Middle frontal gyrus (tissue), 1 donor: ENCODE results near the gene CREB3L2.

Experiments
- DNase-seq: peaks from one replicate; pipeline ENCODE4 v3.0.0-alpha.2; 2015; ENCODE audit warnings: low spot score; ENCODE audit errors: extremely low spot score

CREB3L2 gene

DNA sequence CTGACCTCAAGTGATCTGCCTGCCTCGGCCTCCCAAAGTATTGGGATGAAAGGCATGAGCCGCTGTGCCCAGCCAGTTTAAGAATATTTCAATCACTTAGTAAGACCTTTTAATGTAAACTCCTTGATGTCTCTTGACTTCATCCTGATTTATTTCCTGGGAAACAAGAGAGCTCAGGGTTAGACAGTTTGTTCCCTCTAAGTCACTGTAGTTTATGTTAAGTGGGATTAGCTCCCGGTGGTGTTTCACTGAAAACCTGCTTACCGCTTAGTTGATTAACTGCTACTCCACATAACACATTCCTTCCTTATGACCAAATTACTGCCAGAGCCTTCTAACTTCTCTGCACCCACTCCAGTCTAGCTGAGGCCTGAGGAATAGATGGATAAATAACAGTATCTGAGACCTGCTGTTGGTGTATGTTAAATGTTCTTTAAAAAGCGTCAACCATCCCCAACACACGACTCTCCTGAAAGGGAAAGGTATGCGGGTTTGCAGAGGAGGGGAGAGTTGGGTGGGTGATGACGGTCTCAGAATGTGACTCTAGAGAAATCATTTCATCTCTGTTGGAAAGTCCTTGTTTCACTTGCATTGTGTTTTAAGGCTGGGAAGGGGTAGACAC lies 48.7 kb downstream of the CREB3L2 start:
- DNase-seq: no peak

DNA sequence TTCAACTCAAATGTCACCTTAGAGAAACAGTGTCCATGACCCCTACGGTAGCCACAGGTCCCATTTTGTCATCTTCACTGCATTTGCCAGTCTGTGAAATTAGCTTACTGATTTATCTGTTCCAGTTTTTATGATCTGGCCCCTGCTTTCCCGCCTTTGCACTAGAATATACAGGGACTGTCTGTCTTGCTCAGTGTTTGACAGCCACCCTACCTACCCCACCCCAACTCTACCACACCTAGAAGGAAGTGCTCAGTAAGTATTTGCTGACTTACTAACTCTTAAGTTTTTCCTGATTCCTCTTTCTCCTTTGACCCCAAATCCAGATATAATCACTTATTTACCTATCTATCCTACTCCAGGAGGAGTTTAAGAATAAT lies 49.5 kb downstream of the CREB3L2 start:
- no peak for DNase-seq

DNA sequence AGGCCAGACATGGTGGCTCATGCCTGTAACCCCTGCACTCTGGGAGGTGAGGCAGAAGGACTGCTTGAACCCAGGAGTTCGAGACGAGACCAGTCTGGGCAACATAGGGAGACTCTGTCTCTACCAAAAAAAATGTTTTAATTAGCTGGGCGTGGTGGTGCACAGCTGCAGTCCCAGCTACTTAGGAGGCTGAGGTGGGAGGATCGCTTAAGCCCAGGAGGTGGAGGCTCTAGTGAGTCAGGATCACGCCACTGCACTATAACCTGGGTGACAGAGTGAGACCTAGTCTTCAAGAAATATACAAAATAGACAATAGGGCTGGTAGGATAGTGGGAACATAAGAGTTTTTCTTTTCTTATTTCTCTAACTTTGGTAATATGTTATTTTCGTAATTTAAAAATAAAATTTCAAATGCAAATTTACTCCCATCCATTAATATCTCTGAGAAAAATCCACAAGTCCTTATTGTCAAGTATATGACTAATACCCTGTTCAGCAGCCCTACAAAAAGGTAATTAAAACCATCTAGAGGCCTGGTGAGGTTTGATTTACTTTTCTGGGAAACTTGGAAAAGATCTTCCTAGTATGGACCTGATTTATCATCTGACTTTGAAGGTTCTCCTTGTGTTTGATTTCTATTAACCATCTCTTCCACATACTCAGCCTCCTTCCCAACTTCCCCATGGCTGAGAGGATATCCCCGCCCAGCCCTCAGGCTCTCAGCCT lies 50.0 kb downstream of the CREB3L2 start:
- DNase-seq: no peak

DNA sequence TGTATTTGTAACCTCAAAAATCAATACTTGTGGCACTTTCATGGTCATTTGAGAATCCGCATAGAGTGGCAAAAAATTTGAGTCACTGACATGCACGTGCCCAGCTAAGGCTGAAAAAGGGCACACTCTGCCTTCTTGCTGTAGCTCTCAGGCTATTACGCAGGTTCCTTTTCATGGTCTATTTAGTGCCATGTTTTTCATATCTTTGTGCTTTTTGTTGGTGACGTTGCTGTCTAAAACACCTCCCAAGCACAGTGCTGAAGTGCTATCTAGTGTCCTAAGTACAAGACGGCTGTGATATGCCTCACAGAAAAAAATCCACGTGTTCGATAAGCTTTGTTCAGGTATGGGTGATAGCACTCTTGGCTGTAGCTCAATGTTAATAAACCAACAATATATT lies 50.9 kb downstream of the CREB3L2 start:
- no peak for DNase-seq

DNA sequence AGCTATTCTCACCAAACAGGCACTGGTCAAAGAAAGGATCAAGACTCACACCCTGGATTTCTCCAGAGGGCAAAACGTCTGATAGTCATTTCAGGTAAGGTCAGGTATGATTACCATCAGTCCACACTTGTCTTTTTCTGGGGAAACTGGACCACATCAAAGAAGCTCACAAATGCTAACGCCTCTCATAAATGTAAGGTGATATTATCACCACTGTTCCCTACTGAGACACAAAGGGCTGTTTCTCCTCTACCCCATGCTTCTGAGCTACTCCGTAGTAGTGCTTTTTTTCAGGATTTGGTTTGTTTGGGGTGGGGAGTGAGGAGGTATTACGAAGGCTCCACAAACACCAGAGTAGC lies 51.6 kb downstream of the CREB3L2 start:
- no peak for DNase-seq

DNA sequence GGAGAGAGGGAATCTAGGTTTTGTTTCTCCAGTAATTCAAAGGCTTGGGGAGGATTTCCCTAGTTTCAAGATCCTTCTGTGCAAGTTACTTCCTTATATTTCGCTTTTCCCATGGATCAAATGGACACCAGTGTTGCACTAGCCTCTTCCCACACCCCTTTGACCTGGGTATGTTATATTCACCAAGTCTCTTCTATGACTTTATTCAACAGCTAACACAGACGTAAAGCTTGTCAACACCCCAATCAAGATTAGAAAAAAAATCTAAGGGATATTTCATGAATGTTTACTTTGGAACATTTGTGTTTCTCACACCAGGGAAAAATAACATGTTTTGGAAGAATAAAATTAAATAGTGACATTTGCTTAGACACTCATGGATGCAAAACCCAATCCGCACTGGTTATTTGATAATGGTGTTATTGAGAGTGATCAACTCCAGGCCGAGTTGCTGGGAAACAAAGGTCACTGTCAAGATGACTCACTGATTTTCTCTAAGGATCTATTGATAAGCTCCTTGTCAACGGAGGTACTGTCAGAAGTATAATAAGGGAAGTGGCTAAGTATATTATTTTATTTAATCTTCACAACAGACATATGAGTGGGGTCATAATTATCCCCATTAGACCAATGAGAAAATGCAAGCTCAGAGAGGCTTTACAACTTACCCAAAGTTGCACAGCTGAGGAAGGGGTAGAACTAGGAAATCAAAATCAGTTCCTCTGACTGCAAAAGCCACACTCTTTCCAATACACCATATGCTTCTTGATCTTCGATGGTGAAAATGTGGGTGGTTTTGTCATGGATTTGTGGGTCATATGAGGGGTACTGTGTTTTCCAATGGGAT lies 52.2 kb downstream of the CREB3L2 start:
- DNase-seq: no peak

DNA sequence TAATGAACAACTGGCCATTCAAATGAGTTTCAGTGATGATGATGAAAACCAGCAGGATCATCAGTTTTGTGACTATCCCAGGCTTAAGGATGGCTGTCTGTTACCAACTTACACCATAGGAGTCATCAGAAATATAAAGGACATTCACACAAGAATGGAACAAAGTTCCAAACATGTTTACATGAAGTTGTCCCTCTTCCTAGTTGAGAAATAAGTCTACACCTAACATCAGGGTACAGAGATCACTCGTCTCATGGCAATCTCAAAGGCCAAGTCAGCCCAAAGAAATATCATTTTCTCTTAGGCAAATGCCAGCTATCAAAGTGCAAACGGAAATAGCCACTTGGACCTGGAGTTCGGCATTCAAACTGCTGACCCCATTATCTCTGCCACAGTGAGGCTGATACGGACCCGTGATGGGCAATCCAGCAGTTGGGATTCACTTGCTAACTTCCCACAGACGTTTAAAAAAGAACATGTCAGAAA lies 53.0 kb downstream of the CREB3L2 start:
- DNase-seq: no peak

DNA sequence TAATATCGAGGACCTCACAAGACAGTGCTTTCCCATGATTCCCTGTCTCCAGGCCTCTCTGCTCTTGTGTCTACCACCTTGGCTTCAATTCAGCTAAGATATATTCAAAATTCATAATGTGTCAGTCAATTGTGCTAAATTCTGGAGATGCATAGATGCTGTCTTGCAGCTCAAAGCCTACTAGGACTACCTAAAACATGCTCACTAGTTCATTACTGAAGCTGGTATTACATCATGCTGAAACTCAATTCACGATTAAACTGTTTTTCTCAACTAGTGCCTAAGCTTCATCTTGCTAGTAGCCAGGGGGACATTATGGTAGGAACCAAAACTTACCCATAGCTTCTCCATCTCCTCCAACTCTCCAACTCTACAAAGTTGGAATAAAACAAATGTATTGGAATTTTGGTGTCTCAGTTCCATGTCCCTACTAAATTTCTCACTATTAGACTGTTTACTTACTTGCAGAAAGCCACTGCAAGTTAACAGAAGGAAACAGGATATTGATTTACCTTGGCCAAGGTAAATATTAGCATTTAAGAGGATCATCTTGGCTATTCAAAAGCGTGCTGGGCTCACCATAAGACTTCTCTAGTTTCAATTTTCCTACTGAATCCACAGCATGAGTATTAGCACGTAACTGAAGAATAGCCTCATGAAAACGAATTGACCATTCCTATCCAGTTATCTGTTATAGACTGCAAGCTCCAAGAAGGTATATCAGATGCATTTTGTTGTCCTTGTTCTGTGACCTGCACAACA lies 53.6 kb downstream of the CREB3L2 start:
- DNase-seq: no peak

DNA sequence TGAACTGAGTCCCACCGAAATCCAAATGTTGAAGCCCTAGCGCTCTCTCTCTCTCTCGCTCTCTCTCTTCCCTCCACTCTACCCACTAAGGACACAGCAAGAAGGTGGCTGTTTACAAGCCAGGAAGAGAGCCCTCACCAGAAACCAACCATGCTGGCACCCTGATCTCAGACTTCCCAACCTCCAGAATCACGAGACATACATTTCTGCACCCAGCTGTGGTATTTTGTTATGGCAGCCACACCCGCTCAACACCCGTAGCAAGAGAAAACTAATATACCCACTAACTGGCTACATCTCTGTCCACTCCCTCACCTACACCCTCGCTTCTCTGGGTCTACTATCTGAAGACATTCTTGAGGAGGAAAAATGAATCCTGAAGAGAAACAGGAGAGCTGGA lies 54.8 kb downstream of the CREB3L2 start:
- DNase-seq: no peak

DNA sequence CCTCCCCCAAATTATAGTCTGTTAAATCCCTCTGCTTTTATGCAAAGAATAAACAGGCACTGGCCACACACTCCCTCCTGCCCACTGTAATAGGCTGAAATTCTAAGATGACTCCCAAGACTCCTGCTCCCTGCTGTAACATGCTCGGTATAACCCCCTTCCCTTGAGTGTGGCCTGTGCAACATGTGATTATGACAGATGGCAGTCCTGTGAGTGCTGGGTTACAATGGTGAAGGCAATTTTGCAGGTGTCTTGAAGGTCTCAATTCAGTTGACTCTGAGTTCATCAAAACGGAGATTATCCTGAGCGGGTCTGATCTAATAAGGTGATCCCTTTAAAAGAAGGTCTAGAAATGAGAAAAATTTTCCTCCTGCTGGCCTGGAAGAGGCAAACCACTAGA lies 55.9 kb downstream of the CREB3L2 start:
- no peak for DNase-seq

DNA sequence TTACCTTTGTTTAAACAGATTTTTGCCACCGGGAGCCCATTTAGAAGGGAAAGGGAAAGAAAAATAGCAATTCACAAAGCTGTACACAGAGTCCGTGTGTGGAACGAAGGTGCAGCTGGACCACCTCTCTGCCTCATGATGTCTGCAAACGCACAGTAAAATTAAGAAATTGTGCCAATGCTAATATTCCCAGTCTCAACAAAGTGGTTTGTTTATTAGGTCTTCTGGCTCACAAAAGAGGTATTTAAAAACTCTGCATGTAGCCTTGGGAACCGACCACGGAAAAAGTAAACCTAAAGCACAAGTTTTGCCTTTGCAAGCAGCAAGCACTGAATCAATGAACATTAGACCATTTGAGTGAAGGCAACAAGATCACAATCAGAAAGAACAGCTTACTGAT lies 57.7 kb downstream of the CREB3L2 start:
- DNase-seq: no peak

DNA sequence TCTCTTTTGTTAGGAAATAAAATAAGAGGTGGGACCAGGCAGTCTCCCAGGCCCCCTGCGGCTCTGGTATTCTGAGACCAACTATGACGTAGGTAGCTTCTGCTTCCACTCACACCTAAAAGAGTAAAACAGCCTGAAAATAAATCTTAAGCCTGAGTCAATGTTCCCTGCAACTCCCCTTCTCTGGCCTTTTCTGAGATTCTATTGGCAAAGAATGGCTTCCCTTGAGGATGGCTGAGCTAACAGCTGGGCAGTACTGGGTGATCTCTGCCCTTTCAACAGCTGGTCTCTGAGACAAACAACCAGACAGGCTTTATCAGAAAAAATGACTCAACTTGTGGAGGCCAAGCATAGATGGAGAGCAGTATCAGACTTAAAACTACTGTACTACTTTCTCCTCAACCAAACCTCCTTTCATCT lies 58.7 kb downstream of the CREB3L2 start:
- no peak for DNase-seq

DNA sequence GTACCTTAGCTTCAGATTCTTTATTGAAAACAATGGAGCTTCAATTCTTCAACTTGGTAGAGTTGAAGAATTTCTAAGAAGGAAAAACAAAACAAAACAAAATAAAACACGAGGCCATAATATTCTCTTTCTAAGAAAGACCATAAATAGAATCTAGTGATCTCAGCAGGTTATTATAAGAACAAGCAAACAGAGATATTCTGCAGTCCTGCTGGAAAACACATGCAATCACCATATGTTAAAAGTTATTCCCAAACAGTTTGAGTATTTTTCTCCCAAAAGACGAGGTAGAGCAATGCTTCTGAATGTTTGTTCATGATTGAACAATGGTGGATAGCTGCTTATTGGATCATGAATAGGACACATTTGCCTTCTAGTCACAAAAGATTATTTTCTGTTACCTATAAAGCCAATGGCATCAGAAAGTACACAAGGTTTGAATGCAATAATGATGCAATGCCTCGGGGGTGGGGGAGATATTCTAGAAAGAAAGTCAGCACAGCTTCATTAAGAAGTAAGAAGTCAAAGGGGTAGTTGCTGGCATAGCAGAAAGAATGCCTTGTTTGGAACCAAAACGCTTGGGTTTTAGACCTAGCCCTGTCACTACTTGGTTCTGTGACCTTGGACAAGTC lies 59.3 kb downstream of the CREB3L2 start:
- no peak for DNase-seq

DNA sequence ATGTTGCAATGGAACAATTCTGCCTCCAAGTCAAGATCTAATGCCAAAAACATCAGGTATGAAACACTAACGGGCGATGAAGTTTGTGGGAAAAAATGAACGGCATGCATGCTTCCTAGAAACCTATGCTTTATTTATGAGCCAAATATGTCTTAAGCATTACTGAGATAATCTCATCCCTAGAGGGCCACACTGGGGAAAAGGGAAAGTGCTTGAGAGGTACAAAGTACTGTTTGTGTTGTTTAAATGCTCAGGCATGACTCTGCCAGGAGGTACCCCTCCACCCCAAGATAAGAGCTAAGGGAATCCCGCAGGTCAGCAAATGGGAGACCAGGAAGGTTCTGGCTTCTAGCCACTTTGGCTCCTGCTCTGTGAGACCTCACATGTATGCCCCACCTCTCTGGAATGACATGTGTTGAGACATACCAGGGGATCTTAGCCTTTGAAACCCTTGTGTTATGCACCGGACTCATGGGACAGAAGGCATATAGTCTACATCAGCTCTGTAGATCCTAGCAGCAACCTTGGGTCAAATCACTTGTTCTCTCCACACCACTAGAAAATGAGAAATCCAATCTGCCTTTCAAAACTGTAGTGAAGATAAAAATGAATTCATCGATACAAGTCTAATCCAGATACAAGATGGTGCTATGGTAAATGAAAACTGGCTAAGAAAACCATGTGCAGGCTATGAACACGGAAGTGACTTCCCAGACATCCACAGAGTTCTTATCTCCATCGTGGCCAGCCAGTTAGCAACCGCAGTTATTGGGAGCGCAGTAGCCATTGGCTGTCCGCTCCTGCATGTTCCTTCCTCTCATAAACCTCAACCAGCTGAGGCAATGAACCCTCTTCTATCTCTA lies 61.0 kb downstream of the CREB3L2 start:
- DNase-seq: no peak

DNA sequence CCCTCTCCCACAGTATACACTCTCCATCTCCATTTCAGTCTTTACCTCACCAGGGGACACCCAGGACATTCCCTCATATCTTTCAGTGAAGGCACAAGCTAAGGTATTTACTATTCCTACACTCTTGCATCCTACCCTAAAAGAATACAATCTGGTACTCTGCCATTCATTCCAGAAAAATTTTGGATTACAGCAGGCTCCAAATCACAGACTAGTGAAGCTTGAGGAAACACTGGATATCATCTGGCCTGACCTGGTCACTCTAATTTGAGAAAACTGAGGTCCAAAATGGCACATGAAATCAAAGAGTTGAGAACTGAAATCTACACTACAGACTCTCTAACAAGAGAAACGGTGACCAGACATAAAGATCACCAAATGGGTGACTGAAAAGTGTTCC lies 61.7 kb downstream of the CREB3L2 start:
- no peak for DNase-seq

DNA sequence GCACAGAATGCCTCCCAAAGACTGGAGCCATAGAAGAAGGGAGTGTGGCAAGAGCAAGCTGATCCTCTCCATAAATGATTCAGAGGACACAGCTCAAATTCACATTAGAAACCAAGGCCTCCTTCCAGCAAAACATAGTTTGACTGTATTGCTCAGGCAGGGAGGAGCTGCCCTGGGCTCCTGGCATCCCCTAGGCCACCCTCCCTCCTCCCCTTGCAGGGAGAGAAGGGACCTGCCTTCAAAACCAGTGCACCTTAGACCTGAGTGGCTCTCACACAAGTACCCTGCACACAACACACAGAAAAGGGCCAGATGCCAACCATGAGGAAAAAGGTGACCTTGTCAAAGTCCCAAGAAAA lies 64.7 kb downstream of the CREB3L2 start:
- DNase-seq: no peak

DNA sequence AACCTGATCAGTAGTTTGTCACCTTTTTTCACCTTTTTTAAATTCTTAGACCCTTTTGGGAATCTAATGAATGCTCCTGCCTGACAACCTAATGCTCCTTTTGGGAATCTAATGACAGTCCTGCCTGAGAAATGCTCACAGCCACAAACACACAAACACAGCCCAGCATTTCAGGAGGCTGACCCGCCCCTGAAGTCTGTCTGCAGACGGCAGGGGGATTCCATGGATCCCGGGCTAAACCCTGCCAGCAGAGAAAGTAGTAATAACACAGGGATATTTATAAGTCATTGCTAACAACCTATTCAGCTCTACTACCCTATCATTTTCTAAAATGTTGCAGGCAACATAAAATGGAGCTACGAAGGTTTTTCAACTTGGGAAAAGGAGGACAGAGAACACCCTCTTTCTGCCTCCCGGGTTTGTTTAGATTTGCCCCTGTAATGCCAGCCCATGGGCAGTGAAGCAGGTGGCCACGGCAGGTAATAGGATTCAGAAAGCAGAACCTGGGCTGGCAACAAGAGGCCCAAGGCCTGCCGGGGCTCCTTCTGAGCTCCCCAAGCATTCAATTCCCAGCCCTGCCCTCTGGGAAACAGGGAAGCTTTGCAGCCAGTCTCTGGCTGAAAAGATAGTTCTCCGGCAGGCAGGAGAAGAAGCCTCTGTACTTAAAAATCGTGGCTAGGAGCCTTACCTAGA lies 65.2 kb downstream of the CREB3L2 start:
- no peak for DNase-seq

DNA sequence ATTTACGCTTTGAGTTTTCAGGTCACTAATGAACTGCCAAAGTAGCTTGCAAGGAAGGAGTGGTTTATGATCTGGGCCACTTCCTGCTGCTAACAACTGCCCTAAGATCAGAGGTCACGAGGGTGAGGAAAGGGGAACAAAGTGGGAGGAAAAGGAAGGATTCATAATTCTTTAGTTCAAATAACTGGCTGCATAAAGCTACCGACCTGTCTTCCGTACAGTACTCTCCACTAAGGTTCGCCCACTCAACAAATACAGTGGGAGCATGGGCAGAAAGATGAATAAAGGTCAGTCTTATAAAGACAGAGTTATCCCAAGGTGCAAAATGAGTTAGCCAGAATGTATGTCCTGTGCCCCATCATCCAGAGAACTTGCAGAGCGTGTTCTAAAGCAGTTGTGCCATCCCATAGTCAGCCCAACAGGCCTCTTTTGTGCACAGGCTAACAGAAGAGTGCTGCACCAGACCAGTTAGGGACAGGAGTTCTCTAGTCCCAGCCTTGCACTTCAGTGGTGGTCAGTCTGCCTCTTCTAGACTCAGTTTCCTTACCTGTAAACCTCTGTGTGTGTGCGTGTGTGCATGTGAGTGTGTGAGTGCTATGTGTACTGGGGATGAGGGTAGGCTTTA lies 65.9 kb downstream of the CREB3L2 start:
- DNase-seq: no peak
